NCI-H1694 (cell line): ENCODE results near the gene ARMH1.
A peak's percentile ranks its signal among the peaks of the same experiment; 100 is the strongest.

Source experiments
- DNase-seq: peaks from one replicate; lab custom pipeline; 2025; lab: John Stamatoyannopoulos, UW

Gene ARMH1

GRCh38 chr1:44674113-44675000 lies at the start of gene ARMH1, which contains the start of gene TMEM53:
Gene ARMH1 (plus strand): TSS chr1:44674714. CDS start chr1:44689698, 14,984 bp downstream.
Gene TMEM53 (minus strand): TSS chr1:44674481. CDS start chr1:44674391, 90 bp downstream.
- DNase-seq, result peak; percentile 98

- DNase-seq, result no peak
Measured at GRCh38 chr1:44625348-44625747, 49.2 kb upstream of the ARMH1 start.

GRCh38 chr1:44628962-44629756 lies 45.4 kb upstream of the ARMH1 start:
- DNase-seq, result no peak

GRCh38 chr1:44630116-44630515 lies 44.4 kb upstream of the ARMH1 start:
- no peak for DNase-seq

GRCh38 chr1:44631333-44631646 lies 43.2 kb upstream of the ARMH1 start:
- DNase-seq, result no peak

- DNase-seq, result peak; percentile 60
Measured at GRCh38 chr1:44631647-44632539, 42.6 kb upstream of the ARMH1 start.

GRCh38 chr1:44632598-44632997 lies 41.9 kb upstream of the ARMH1 start:
- no peak for DNase-seq

- no peak for DNase-seq
Measured at GRCh38 chr1:44634606-44635189, 39.8 kb upstream of the ARMH1 start.

GRCh38 chr1:44635439-44635838 lies 39.1 kb upstream of the ARMH1 start:
- no peak for DNase-seq

GRCh38 chr1:44636083-44636687 lies 38.3 kb upstream of the ARMH1 start:
- no peak for DNase-seq

GRCh38 chr1:44636688-44637598 lies 37.6 kb upstream of the ARMH1 start:
- DNase-seq, result peak; percentile 76

- no peak for DNase-seq
Measured at GRCh38 chr1:44637702-44638411, 36.7 kb upstream of the ARMH1 start.

- DNase-seq, result no peak
Measured at GRCh38 chr1:44640200-44640853, 34.2 kb upstream of the ARMH1 start.

- DNase-seq, result no peak
Measured at GRCh38 chr1:44641126-44642102, 33.1 kb upstream of the ARMH1 start.

- DNase-seq, result no peak
Measured at GRCh38 chr1:44642255-44642654, 32.3 kb upstream of the ARMH1 start.

GRCh38 chr1:44642925-44643324 lies 31.6 kb upstream of the ARMH1 start:
- no peak for DNase-seq

- no peak for DNase-seq
Measured at GRCh38 chr1:44643721-44644334, 30.7 kb upstream of the ARMH1 start.
